Measurements from ENCODE around the gene BTG3.

DNA sequence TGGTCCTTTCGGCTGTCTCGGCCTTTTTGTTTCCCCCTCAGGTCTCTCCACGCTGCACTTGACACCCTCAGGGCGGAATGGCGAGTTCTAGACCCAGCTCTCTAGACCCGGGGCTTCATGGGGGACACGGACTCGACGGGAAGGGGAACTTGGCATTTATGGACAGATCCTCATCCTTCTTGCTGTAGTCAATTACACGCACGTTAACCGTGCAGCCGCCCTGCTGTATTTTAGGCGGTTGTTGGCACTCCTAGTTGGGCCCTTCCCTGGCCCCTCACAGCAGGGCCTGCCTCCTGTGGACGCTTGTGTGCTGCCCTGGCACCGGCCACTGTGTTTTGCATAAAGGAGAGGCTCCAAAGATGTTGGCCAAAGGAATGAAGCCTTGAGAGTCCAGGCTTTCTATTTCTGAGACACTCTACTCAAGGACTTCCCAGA, 558 bp upstream of the BTG3 start:
- TF ChIP-seq, protein P1, sequence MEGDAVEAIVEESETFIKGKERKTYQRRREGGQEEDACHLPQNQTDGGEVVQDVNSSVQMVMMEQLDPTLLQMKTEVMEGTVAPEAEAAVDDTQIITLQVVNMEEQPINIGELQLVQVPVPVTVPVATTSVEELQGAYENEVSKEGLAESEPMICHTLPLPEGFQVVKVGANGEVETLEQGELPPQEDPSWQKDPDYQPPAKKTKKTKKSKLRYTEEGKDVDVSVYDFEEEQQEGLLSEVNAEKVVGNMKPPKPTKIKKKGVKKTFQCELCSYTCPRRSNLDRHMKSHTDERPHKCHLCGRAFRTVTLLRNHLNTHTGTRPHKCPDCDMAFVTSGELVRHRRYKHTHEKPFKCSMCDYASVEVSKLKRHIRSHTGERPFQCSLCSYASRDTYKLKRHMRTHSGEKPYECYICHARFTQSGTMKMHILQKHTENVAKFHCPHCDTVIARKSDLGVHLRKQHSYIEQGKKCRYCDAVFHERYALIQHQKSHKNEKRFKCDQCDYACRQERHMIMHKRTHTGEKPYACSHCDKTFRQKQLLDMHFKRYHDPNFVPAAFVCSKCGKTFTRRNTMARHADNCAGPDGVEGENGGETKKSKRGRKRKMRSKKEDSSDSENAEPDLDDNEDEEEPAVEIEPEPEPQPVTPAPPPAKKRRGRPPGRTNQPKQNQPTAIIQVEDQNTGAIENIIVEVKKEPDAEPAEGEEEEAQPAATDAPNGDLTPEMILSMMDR (conservative IDR thresholded peaks at IDR 0.05; ENCODE audit: low read length): no peak
- no peak for TF ChIP-seq EZH2phosphoT487 (IDR thresholded peaks at IDR 0.05; ENCODE audit: borderline replicate concordance)

Data from Loucy (cell line).